ENCODE results near the gene PMPCA.

DNA sequence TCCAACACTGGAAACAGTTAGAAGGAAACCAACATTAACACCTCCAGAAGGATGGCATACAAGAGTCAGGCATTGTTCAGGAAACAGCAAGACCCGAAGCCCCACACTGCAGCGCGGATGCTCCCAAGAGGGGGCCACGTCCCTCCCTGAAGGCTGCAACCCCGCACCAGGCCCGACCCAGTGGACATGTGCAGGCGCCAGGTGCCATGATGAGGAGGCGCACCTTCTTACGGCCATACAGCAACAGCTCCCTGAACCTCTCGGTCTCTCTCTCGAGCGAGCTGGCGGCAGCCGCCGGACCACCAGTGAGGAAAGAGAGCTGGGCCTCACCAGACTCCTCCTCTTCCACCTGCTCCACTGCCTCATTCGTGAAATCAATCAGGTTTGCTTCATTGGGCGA, 52.2 kb downstream of the PMPCA start:
- TF ChIP-seq, protein P1, sequence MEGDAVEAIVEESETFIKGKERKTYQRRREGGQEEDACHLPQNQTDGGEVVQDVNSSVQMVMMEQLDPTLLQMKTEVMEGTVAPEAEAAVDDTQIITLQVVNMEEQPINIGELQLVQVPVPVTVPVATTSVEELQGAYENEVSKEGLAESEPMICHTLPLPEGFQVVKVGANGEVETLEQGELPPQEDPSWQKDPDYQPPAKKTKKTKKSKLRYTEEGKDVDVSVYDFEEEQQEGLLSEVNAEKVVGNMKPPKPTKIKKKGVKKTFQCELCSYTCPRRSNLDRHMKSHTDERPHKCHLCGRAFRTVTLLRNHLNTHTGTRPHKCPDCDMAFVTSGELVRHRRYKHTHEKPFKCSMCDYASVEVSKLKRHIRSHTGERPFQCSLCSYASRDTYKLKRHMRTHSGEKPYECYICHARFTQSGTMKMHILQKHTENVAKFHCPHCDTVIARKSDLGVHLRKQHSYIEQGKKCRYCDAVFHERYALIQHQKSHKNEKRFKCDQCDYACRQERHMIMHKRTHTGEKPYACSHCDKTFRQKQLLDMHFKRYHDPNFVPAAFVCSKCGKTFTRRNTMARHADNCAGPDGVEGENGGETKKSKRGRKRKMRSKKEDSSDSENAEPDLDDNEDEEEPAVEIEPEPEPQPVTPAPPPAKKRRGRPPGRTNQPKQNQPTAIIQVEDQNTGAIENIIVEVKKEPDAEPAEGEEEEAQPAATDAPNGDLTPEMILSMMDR (IDR thresholded peaks at IDR 0.05; ENCODE audit: extremely low read depth in 1 of 2, insufficient read depth in 1 of 2, low read depth in 1 of 2, low read length in 2 of 2): no peak
- TF ChIP-seq POLR2AphosphoS5 (IDR thresholded peaks at IDR 0.05; ENCODE audit: insufficient read depth, low read depth, low read length): no peak
- TF ChIP-seq MYC (IDR thresholded peaks at IDR 0.05; ENCODE audit: low read depth, low read length): no peak
- no peak for TF ChIP-seq POLR2A (IDR thresholded peaks at IDR 0.05; ENCODE audit: low read depth, low read length)
- TF ChIP-seq EZH2 (IDR thresholded peaks at IDR 0.05; ENCODE audit: borderline replicate concordance, low read depth, low read length, severe bottlenecking): no peak
- TF ChIP-seq, protein P2, sequence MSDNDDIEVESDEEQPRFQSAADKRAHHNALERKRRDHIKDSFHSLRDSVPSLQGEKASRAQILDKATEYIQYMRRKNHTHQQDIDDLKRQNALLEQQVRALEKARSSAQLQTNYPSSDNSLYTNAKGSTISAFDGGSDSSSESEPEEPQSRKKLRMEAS (IDR thresholded peaks at IDR 0.05; ENCODE audit: insufficient read depth, insufficient read length): no peak
- no peak for TF ChIP-seq JUN (IDR thresholded peaks at IDR 0.05; ENCODE audit: borderline replicate concordance, insufficient read depth, insufficient read length, low read depth)
- no peak for TF ChIP-seq FOS (IDR thresholded peaks at IDR 0.05; ENCODE audit: borderline replicate concordance, insufficient read depth, low read length)
- TF ChIP-seq GATA2 (IDR thresholded peaks at IDR 0.05; ENCODE audit: insufficient read depth, insufficient read length, low read depth, low read length): no peak

All from endothelial cell of umbilical vein (primary cell).